GM21576 (cell line): ENCODE results near the gene LRRC4C.
"Not testable (repeated sequence)": the region's sequence is repeated elsewhere in the genome, so short reads cannot be mapped to it uniquely, and the experiment has no call there.

Experiments
- ATAC-seq: cut with Tn5 transposase; IDR thresholded peaks from one replicate; pipeline ENCODE4 v1.9.1; 2021; ENCODE audit warnings: mild to moderate bottlenecking, moderate library complexity; ENCODE audit not compliant: unreplicated experiment

Gene LRRC4C

GRCh38 chr11:40544162-40544561, 915.3 kb downstream of the LRRC4C start:
- no peak for ATAC-seq

GRCh38 chr11:40542821-40543220, 916.6 kb downstream of the LRRC4C start:
- no peak for ATAC-seq

GRCh38 chr11:40537734-40538133, 921.7 kb downstream of the LRRC4C start:
- ATAC-seq: no peak

- ATAC-seq: not testable (repeated sequence)
Measured at GRCh38 chr11:40522080-40522479, 937.4 kb downstream of the LRRC4C start.

- no peak for ATAC-seq
Measured at GRCh38 chr11:40517122-40517521, 942.3 kb downstream of the LRRC4C start.

- ATAC-seq: no peak
Measured at GRCh38 chr11:40514124-40514523, 945.3 kb downstream of the LRRC4C start.

- no peak for ATAC-seq
Measured at GRCh38 chr11:40513281-40513680, 946.2 kb downstream of the LRRC4C start.

GRCh38 chr11:40508303-40508702, 951.1 kb downstream of the LRRC4C start:
- no peak for ATAC-seq

- no peak for ATAC-seq
Measured at GRCh38 chr11:40506226-40506625, 953.2 kb downstream of the LRRC4C start.

GRCh38 chr11:40491341-40491740, 968.1 kb downstream of the LRRC4C start:
- ATAC-seq: no peak

GRCh38 chr11:40467771-40468170, 991.7 kb downstream of the LRRC4C start:
- ATAC-seq: no peak

GRCh38 chr11:40445391-40445790, 1014.1 kb downstream of the LRRC4C start:
- no peak for ATAC-seq

- ATAC-seq: no peak
Measured at GRCh38 chr11:40444151-40444550, 1015.3 kb downstream of the LRRC4C start.

GRCh38 chr11:40435344-40435743, 1024.1 kb downstream of the LRRC4C start:
- no peak for ATAC-seq

GRCh38 chr11:40434926-40435325, 1024.5 kb downstream of the LRRC4C start:
- no peak for ATAC-seq

GRCh38 chr11:40432358-40432757, 1027.1 kb downstream of the LRRC4C start:
- no peak for ATAC-seq

GRCh38 chr11:40425168-40425567, 1034.3 kb downstream of the LRRC4C start:
- no peak for ATAC-seq

GRCh38 chr11:40421208-40421981, 1038.1 kb downstream of the LRRC4C start:
- no peak for ATAC-seq

GRCh38 chr11:40417627-40418026, 1041.8 kb downstream of the LRRC4C start:
- ATAC-seq: no peak

GRCh38 chr11:40407355-40407754, 1052.1 kb downstream of the LRRC4C start:
- ATAC-seq: no peak

- no peak for ATAC-seq
Measured at GRCh38 chr11:40405614-40406013, 1053.8 kb downstream of the LRRC4C start.

- no peak for ATAC-seq
Measured at GRCh38 chr11:40403321-40403720, 1056.1 kb downstream of the LRRC4C start.
